GM23338 (cell line): Measurements from ENCODE around the gene STIP1. TPM values are rescaled to one million over a fixed set of nuclear protein-coding genes. Genes with fewer than 3 reads are reported as not detected.

Experiments used
- ATAC-seq: fragments of 200-7000 bp; cut with Tn5 transposase; 3 replicates; pipeline ENCODE4 v1.9.1; 2020
- DNase-seq: peaks from one replicate; pipeline ENCODE4 v3.0.0-alpha.2; 2015; ENCODE audit warnings: low spot score
- H2AFZ ChIP-seq: fragments of 200-600 bp; sonication (generic); 2 replicates; pipeline ENCODE4 v1.8.0; 2016; ENCODE audit warnings: antibody characterized with exemption, mild to moderate bottlenecking, moderate library complexity
- H3F3A ChIP-seq: fragments of 200-600 bp; sonication (generic); replicated peaks from 2 replicates; pipeline ENCODE4 v1.8.0; 2017; ENCODE audit warnings: antibody characterized with exemption, mixed run types, low read depth
- H3K27ac ChIP-seq: fragments of 200-600 bp; sonication (generic); 2 replicates; pipeline ENCODE4 v1.6.1; 2016; ENCODE audit warnings: low read depth
- H3K27me3 ChIP-seq: fragments of 200-600 bp; sonication (generic); 2 replicates; pipeline ENCODE4 v1.8.0; 2016; ENCODE audit warnings: mild to moderate bottlenecking, mixed run types, moderate library complexity; ENCODE audit not compliant: insufficient read depth
- H3K36me3 ChIP-seq: fragments of 200-600 bp; sonication (generic); 2 replicates; pipeline ENCODE4 v1.8.0; 2016; ENCODE audit warnings: mild to moderate bottlenecking; ENCODE audit not compliant: insufficient read depth
- H3K4me1 ChIP-seq: fragments of 200-600 bp; sonication (generic); 2 replicates; pipeline ENCODE4 v1.8.0; 2016; ENCODE audit warnings: mild to moderate bottlenecking, moderate library complexity; ENCODE audit not compliant: insufficient read depth
- H3K4me2 ChIP-seq: fragments of 200-600 bp; sonication (generic); 2 replicates; pipeline ENCODE4 v1.7.1; 2017; ENCODE audit warnings: mixed run types
- H3K4me3 ChIP-seq: fragments of 200-600 bp; sonication (generic); 2 replicates; pipeline ENCODE4 v1.6.1; 2016; ENCODE audit warnings: mixed run types
- H3K79me2 ChIP-seq: fragments of 200-600 bp; sonication (generic); replicated peaks from 2 replicates; pipeline ENCODE4 v1.8.0; 2017; ENCODE audit warnings: mild to moderate bottlenecking; ENCODE audit not compliant: insufficient read depth
- H3K9me2 ChIP-seq: fragments of 200-600 bp; sonication (generic); 2 replicates; pipeline ENCODE4 v1.8.0; 2017; ENCODE audit not compliant: insufficient read depth
- H4K20me1 ChIP-seq: fragments of 200-600 bp; sonication (generic); replicated peaks from 2 replicates; pipeline ENCODE4 v1.8.0; 2017; ENCODE audit warnings: mild to moderate bottlenecking; ENCODE audit not compliant: insufficient read depth
- H3K27ac Mint-ChIP-seq: 2 replicates; pipeline ENCODE4 v1.8.0; 2020; ENCODE audit warnings: inconsistent platforms, mild to moderate bottlenecking, moderate library complexity, mixed read lengths
- H3K27me3 Mint-ChIP-seq: 3 replicates; pipeline ENCODE4 v1.8.0; 2022; ENCODE audit warnings: low read depth, mild to moderate bottlenecking, moderate library complexity, mixed read lengths, inconsistent platforms; ENCODE audit not compliant: insufficient read depth, poor library complexity
- H3K36me3 Mint-ChIP-seq: 3 replicates; pipeline ENCODE4 v1.8.0; 2021; ENCODE audit warnings: low read depth, mild to moderate bottlenecking, inconsistent platforms, moderate library complexity, mixed read lengths
- H3K4me1 Mint-ChIP-seq: 3 replicates; pipeline ENCODE4 v1.8.0; 2020; ENCODE audit warnings: mild to moderate bottlenecking, inconsistent platforms, mixed read lengths
- H3K4me3 Mint-ChIP-seq: 3 replicates; pipeline ENCODE4 v1.8.0; 2021; ENCODE audit warnings: moderate library complexity, mild to moderate bottlenecking, inconsistent platforms, mixed read lengths
- H3K9me3 Mint-ChIP-seq: 3 replicates; pipeline ENCODE4 v1.8.0; 2020; ENCODE audit warnings: moderate library complexity, mild to moderate bottlenecking, inconsistent platforms, mixed read lengths
- CREB1 ChIP-seq: fragments of 250-450 bp; sonication (Bioruptor Pico); IDR thresholded peaks from 2 replicates; pipeline ENCODE4 v1.5.0; 2020; ENCODE audit warnings: low read depth, mild to moderate bottlenecking, moderate library complexity
- EZH2 ChIP-seq: fragments of 200-600 bp; sonication (generic); IDR thresholded peaks from one replicate; pipeline ENCODE4 v1.8.0; 2017; ENCODE audit warnings: antibody characterized with exemption, mild to moderate bottlenecking, low read depth; ENCODE audit not compliant: unreplicated experiment
- EZH2phosphoT487 ChIP-seq: fragments of 200-600 bp; sonication (generic); IDR thresholded peaks from one replicate; pipeline ENCODE4 v1.8.1; 2018; ENCODE audit warnings: antibody characterized with exemption; ENCODE audit not compliant: unreplicated experiment
- JUNB ChIP-seq: IDR thresholded peaks from one replicate; pipeline ENCODE4 v1.6.1; 2016; ENCODE audit warnings: antibody characterized with exemption; ENCODE audit not compliant: unreplicated experiment
- NANOG ChIP-seq: IDR thresholded peaks from 2 replicates; pipeline ENCODE4 v1.6.1; 2016; ENCODE audit warnings: antibody characterized with exemption, borderline replicate concordance
- POLR2AphosphoS5 ChIP-seq: IDR thresholded peaks from 2 replicates; pipeline ENCODE4 v1.6.1; 2016; ENCODE audit warnings: antibody characterized with exemption, low read depth
- STAT1 ChIP-seq: IDR thresholded peaks from one replicate; pipeline ENCODE4 v1.6.1; 2016; ENCODE audit warnings: antibody characterized with exemption; ENCODE audit not compliant: unreplicated experiment
- ZNF114 ChIP-seq: fragments of 250-450 bp; sonication (Bioruptor Pico); IDR thresholded peaks from 2 replicates; pipeline ENCODE4 v1.5.0; 2020; ENCODE audit warnings: mild to moderate bottlenecking, moderate library complexity
- ZNF331 ChIP-seq: fragments of 250-450 bp; sonication (Bioruptor Pico); IDR thresholded peaks from 2 replicates; pipeline ENCODE4 v1.5.0; 2020; ENCODE audit warnings: low read depth, mild to moderate bottlenecking, moderate library complexity
- polyA plus RNA-seq: library from polyadenylated mRNA; unstranded; fragments of >200 nt; fragmentation: Nextera tagmentation; extraction: Ambion mirVana; gene quantifications from 2 replicates; pipeline ENCODE4 v1.2.1, GENCODE V29; 2016
- total RNA-seq: library from RNA; depleted of rRNA; stranded (reverse); fragments of >200 nt; shearing (Covaris generic); gene quantifications from 2 replicates; pipeline ENCODE4 v1.2.3, GENCODE V29; 2014
- TF ChIP-seq, protein P1 (sequence below): fragments of 250-450 bp; sonication (Bioruptor Pico); IDR thresholded peaks from 2 replicates; pipeline ENCODE4 v1.5.0; 2020; ENCODE audit warnings: mild to moderate bottlenecking, moderate library complexity
- TF ChIP-seq, protein P2 (sequence below): IDR thresholded peaks from 2 replicates; pipeline ENCODE4 v1.6.1; 2016; ENCODE audit warnings: antibody characterized with exemption
- TF ChIP-seq, protein P3 (sequence below): IDR thresholded peaks from one replicate; pipeline ENCODE4 v1.6.1; 2018; ENCODE audit warnings: antibody characterized with exemption; ENCODE audit not compliant: unreplicated experiment
- TF ChIP-seq, protein P4 (sequence below), 2 experiments: fragments of 200-600 bp in 1 of 2; sonication (generic) in 1 of 2; conservative IDR thresholded peaks; 2 replicates each; pipeline versions ENCODE4 v1.5.1 to v1.6.1; 2016 to 2017; ENCODE audit warnings: antibody characterized with exemption in 2 of 2, low read depth in 2 of 2, mild to moderate bottlenecking in 2 of 2, moderate library complexity in 1 of 2

The STIP1 gene
- total and polyA plus RNA-seq, 2 experiments from 2014 or later = 213 to 351 TPM

DNA sequence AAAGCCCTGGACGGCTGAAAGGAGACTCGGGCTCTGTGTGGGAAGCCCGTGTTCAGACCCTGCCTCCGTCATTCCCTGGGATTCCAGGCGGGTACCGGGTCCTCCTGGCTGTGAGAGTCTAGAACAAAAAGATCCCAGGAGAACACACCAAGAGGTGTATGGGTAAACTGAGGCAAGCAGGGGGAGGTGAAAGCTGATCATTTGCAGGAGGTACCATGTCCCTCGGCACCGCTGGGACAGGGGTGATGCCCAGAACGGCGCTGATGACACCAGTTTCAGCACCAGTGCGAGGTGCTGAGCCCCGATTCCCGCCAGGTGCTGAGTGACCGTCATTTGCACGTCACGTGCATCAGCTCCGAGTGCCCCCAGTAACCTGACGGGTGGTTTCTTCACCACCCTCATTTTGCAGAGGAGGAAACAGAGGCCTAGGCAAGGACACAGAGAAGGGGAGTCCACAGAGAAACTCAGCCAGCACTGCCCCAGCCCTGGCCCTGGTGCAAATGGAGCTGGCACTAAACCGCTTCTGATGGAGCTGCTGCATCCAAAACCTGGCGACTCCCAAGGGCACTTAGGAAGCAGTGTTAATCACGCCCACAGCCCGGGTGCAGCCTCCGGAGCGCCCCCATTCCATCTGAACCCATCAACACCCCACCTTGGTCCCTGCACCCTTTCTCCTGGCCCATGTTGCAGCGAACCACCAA lies 36.9 kb upstream of the STIP1 start:
- no peak overlapping the region for H3K27ac ChIP-seq
- ATAC-seq = no peak
- no peaks in the 10 kb centered on the region for H3K9me2 ChIP-seq
- no peak for DNase-seq
- no peak overlapping the region for H2AFZ ChIP-seq
- H3K27ac Mint-ChIP-seq = no peak overlapping the region
- no peaks in the 10 kb centered on the region for H3K9me3 Mint-ChIP-seq
- no peaks in the 10 kb centered on the region for H3K36me3 ChIP-seq
- 0 out of 2 replicates have a peak, but pooled peaks cover 11% of the 10 kb centered on the region for H3F3A ChIP-seq
- TF ChIP-seq, protein P1, sequence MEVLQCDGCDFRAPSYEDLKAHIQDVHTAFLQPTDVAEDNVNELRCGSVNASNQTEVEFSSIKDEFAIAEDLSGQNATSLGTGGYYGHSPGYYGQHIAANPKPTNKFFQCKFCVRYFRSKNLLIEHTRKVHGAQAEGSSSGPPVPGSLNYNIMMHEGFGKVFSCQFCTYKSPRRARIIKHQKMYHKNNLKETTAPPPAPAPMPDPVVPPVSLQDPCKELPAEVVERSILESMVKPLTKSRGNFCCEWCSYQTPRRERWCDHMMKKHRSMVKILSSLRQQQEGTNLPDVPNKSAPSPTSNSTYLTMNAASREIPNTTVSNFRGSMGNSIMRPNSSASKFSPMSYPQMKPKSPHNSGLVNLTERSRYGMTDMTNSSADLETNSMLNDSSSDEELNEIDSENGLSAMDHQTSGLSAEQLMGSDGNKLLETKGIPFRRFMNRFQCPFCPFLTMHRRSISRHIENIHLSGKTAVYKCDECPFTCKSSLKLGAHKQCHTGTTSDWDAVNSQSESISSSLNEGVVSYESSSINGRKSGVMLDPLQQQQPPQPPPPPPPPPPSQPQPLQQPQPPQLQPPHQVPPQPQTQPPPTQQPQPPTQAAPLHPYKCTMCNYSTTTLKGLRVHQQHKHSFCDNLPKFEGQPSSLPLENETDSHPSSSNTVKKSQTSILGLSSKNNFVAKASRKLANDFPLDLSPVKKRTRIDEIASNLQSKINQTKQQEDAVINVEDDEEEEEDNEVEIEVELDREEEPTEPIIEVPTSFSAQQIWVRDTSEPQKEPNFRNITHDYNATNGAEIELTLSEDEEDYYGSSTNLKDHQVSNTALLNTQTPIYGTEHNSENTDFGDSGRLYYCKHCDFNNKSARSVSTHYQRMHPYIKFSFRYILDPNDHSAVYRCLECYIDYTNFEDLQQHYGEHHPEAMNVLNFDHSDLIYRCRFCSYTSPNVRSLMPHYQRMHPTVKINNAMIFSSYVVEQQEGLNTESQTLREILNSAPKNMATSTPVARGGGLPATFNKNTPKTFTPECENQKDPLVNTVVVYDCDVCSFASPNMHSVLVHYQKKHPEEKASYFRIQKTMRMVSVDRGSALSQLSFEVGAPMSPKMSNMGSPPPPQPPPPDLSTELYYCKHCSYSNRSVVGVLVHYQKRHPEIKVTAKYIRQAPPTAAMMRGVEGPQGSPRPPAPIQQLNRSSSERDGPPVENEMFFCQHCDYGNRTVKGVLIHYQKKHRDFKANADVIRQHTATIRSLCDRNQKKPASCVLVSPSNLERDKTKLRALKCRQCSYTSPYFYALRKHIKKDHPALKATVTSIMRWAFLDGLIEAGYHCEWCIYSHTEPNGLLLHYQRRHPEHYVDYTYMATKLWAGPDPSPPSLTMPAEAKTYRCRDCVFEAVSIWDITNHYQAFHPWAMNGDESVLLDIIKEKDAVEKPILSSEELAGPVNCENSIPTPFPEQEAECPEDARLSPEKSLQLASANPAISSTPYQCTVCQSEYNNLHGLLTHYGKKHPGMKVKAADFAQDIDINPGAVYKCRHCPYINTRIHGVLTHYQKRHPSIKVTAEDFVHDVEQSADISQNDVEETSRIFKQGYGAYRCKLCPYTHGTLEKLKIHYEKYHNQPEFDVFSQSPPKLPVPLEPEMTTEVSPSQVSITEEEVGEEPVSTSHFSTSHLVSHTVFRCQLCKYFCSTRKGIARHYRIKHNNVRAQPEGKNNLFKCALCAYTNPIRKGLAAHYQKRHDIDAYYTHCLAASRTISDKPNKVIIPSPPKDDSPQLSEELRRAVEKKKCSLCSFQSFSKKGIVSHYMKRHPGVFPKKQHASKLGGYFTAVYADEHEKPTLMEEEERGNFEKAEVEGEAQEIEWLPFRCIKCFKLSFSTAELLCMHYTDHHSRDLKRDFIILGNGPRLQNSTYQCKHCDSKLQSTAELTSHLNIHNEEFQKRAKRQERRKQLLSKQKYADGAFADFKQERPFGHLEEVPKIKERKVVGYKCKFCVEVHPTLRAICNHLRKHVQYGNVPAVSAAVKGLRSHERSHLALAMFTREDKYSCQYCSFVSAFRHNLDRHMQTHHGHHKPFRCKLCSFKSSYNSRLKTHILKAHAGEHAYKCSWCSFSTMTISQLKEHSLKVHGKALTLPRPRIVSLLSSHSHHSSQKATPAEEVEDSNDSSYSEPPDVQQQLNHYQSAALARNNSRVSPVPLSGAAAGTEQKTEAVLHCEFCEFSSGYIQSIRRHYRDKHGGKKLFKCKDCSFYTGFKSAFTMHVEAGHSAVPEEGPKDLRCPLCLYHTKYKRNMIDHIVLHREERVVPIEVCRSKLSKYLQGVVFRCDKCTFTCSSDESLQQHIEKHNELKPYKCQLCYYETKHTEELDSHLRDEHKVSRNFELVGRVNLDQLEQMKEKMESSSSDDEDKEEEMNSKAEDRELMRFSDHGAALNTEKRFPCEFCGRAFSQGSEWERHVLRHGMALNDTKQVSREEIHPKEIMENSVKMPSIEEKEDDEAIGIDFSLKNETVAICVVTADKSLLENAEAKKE (CRISPR knock-in tag) = no peak
- no peak for TF ChIP-seq ZNF114 (CRISPR knock-in tag)
- TF ChIP-seq CREB1 (CRISPR knock-in tag) = no peak
- no peak for TF ChIP-seq NANOG
- TF ChIP-seq EZH2 = no peak
- TF ChIP-seq JUNB = no peak
- no peak for TF ChIP-seq POLR2AphosphoS5
- TF ChIP-seq, protein P2, sequence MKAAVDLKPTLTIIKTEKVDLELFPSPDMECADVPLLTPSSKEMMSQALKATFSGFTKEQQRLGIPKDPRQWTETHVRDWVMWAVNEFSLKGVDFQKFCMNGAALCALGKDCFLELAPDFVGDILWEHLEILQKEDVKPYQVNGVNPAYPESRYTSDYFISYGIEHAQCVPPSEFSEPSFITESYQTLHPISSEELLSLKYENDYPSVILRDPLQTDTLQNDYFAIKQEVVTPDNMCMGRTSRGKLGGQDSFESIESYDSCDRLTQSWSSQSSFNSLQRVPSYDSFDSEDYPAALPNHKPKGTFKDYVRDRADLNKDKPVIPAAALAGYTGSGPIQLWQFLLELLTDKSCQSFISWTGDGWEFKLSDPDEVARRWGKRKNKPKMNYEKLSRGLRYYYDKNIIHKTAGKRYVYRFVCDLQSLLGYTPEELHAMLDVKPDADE = no peak
- TF ChIP-seq ZNF331 (CRISPR knock-in tag) = no peak
- TF ChIP-seq, protein P3, sequence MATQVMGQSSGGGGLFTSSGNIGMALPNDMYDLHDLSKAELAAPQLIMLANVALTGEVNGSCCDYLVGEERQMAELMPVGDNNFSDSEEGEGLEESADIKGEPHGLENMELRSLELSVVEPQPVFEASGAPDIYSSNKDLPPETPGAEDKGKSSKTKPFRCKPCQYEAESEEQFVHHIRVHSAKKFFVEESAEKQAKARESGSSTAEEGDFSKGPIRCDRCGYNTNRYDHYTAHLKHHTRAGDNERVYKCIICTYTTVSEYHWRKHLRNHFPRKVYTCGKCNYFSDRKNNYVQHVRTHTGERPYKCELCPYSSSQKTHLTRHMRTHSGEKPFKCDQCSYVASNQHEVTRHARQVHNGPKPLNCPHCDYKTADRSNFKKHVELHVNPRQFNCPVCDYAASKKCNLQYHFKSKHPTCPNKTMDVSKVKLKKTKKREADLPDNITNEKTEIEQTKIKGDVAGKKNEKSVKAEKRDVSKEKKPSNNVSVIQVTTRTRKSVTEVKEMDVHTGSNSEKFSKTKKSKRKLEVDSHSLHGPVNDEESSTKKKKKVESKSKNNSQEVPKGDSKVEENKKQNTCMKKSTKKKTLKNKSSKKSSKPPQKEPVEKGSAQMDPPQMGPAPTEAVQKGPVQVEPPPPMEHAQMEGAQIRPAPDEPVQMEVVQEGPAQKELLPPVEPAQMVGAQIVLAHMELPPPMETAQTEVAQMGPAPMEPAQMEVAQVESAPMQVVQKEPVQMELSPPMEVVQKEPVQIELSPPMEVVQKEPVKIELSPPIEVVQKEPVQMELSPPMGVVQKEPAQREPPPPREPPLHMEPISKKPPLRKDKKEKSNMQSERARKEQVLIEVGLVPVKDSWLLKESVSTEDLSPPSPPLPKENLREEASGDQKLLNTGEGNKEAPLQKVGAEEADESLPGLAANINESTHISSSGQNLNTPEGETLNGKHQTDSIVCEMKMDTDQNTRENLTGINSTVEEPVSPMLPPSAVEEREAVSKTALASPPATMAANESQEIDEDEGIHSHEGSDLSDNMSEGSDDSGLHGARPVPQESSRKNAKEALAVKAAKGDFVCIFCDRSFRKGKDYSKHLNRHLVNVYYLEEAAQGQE = no peak
- TF ChIP-seq, protein P4, sequence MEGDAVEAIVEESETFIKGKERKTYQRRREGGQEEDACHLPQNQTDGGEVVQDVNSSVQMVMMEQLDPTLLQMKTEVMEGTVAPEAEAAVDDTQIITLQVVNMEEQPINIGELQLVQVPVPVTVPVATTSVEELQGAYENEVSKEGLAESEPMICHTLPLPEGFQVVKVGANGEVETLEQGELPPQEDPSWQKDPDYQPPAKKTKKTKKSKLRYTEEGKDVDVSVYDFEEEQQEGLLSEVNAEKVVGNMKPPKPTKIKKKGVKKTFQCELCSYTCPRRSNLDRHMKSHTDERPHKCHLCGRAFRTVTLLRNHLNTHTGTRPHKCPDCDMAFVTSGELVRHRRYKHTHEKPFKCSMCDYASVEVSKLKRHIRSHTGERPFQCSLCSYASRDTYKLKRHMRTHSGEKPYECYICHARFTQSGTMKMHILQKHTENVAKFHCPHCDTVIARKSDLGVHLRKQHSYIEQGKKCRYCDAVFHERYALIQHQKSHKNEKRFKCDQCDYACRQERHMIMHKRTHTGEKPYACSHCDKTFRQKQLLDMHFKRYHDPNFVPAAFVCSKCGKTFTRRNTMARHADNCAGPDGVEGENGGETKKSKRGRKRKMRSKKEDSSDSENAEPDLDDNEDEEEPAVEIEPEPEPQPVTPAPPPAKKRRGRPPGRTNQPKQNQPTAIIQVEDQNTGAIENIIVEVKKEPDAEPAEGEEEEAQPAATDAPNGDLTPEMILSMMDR (conservative IDR thresholded peaks at IDR 0.05; ENCODE audit: low read depth in 2 of 2) = no peak
- no peak for TF ChIP-seq EZH2phosphoT487
- TF ChIP-seq STAT1 = no peak
- no peaks in the 10 kb centered on the region for H3K27me3 ChIP-seq
- H3K27me3 Mint-ChIP-seq = peaks cover 18% of the 10 kb centered on the region
- no peaks in the 10 kb centered on the region for H3K79me2 ChIP-seq
- H3K4me1 Mint-ChIP-seq = peaks cover 25% of the 10 kb centered on the region
- H3K4me1 ChIP-seq = peaks cover 5% of the 10 kb centered on the region
- no peaks in the 10 kb centered on the region; the same call in 2 of the 3 replicates for H3K36me3 Mint-ChIP-seq
- no peak overlapping the region for H3K4me3 Mint-ChIP-seq
- H3K4me2 ChIP-seq = no peak overlapping the region
- no peaks in the 10 kb centered on the region; the same call in 1 of the 2 replicates for H4K20me1 ChIP-seq
- H3K4me3 ChIP-seq = no peak overlapping the region
